ENCODE measurements around the gene HOXD10.
A peak's percentile ranks its signal among the peaks of the same experiment; 100 is the strongest.

Gene HOXD10

GRCh38 chr2:176151442-176152287, 35.1 kb downstream of the HOXD10 start, which contains the start of gene HOXD4:
TSS of gene HOXD4 (plus strand) at chr2:176151550. CDS start at chr2:176151634, 84 bp downstream.
- no peak for DNase-seq (ENCODE audit: low read depth in 2 of 2)

GRCh38 chr2:176152350-176153181, 36.0 kb downstream of the HOXD10 start:
- DNase-seq (ENCODE audit: low read depth in 2 of 2): no peak

GRCh38 chr2:176154576-176155252, 38.1 kb downstream of the HOXD10 start:
- DNase-seq (ENCODE audit: low read depth in 2 of 2): no peak

- DNase-seq (ENCODE audit: low read depth in 2 of 2): no peak
Measured at GRCh38 chr2:176155356-176156044, 38.9 kb downstream of the HOXD10 start.

- no peak for DNase-seq (ENCODE audit: low read depth in 2 of 2)
Measured at GRCh38 chr2:176156301-176156806, 39.8 kb downstream of the HOXD10 start.

- no peak for DNase-seq (ENCODE audit: low read depth in 2 of 2)
Measured at GRCh38 chr2:176156807-176157498, 40.4 kb downstream of the HOXD10 start, which contains the start of gene HOXD3. TSS of gene HOXD3 (plus strand) at chr2:176157307. CDS start at chr2:176169115, 11,808 bp downstream.

GRCh38 chr2:176157499-176158185, 41.1 kb downstream of the HOXD10 start:
- no peak for DNase-seq (ENCODE audit: low read depth in 2 of 2)

- DNase-seq (ENCODE audit: low read depth in 2 of 2): no peak
Measured at GRCh38 chr2:176158186-176158591, 41.6 kb downstream of the HOXD10 start.

- no peak for DNase-seq (ENCODE audit: low read depth in 2 of 2)
Measured at GRCh38 chr2:176158855-176159662, 42.5 kb downstream of the HOXD10 start.

GRCh38 chr2:176159663-176160250, 43.2 kb downstream of the HOXD10 start:
- DNase-seq (ENCODE audit: low read depth in 2 of 2): no peak

- no peak for DNase-seq (ENCODE audit: low read depth in 2 of 2)
Measured at GRCh38 chr2:176160251-176160985, 43.8 kb downstream of the HOXD10 start.

GRCh38 chr2:176160986-176161824, 44.6 kb downstream of the HOXD10 start:
- no peak for DNase-seq (ENCODE audit: low read depth in 2 of 2)

GRCh38 chr2:176161825-176162626, 45.4 kb downstream of the HOXD10 start:
- peak in 1 of 2 experiments; percentile 71 for DNase-seq (ENCODE audit: low read depth in 2 of 2)

GRCh38 chr2:176162911-176163671, 46.5 kb downstream of the HOXD10 start:
- no peak for DNase-seq (ENCODE audit: low read depth in 2 of 2)

GRCh38 chr2:176163672-176164056, 47.1 kb downstream of the HOXD10 start:
- DNase-seq (ENCODE audit: low read depth in 2 of 2): no peak
